Astrocyte (in vitro differentiated cells and primary cell): Measurements from ENCODE around the gene BMPR1A. TPM values are rescaled to one million over a fixed set of nuclear protein-coding genes. Genes with fewer than 3 reads are reported as not detected.

ENCODE experiments used
- DNase-seq: peaks from one replicate; pipeline ENCODE4 v3.0.0-alpha.2; 2010; ENCODE audit warnings: low read depth
- FAIRE-seq: peaks from 2 replicates; lab custom pipeline; 2011; peaks lifted over from hg19 to GRCh38; lab: Jason Lieb, UNC
- H2AFZ ChIP-seq: 2 replicates; pipeline ENCODE4 v1.6.0; 2012; ENCODE audit warnings: low read depth, low read length, inconsistent platforms
- H3K27ac ChIP-seq: 2 replicates; pipeline ENCODE4 v1.5.1; 2011; ENCODE audit warnings: low read depth, low read length, inconsistent platforms
- H3K27me3 ChIP-seq: 2 replicates; pipeline ENCODE4 v1.6.0; 2011; ENCODE audit warnings: low read length, inconsistent platforms; ENCODE audit not compliant: insufficient read depth
- H3K36me3 ChIP-seq: 2 replicates; pipeline ENCODE4 v1.5.1; 2011; ENCODE audit warnings: low read length, inconsistent platforms; ENCODE audit not compliant: insufficient read depth
- H3K4me1 ChIP-seq: 2 replicates; pipeline ENCODE4 v1.5.1; 2011; ENCODE audit warnings: low read length, inconsistent platforms; ENCODE audit not compliant: insufficient read depth
- H3K4me2 ChIP-seq: 2 replicates; pipeline ENCODE4 v1.6.0; 2012; ENCODE audit warnings: low read length, inconsistent platforms
- H3K4me3 ChIP-seq: 2 replicates; pipeline ENCODE4 v1.5.1; 2011; ENCODE audit warnings: low read depth, mild to moderate bottlenecking, low read length, inconsistent platforms; ENCODE audit not compliant: insufficient read depth
- H3K79me2 ChIP-seq: 2 replicates; pipeline ENCODE4 v1.6.0; 2012; ENCODE audit warnings: mild to moderate bottlenecking, low read length, inconsistent platforms; ENCODE audit not compliant: insufficient read depth
- H3K9ac ChIP-seq: 2 replicates; pipeline ENCODE4 v1.6.0; 2012; ENCODE audit warnings: mild to moderate bottlenecking, low read length, inconsistent platforms
- H3K9me3 ChIP-seq: 2 replicates; pipeline ENCODE4 v1.5.1; 2012; ENCODE audit warnings: low read depth, mild to moderate bottlenecking, low read length, inconsistent platforms; ENCODE audit not compliant: insufficient read depth
- H4K20me1 ChIP-seq: 2 replicates; pipeline ENCODE4 v1.6.0; 2012; ENCODE audit warnings: low read length, inconsistent platforms; ENCODE audit not compliant: insufficient read depth
- H3K27ac Mint-ChIP-seq: one replicate; pipeline ENCODE4 v1.8.0; 2021; ENCODE audit warnings: mild to moderate bottlenecking, mixed read lengths; ENCODE audit not compliant: unreplicated experiment
- H3K27me3 Mint-ChIP-seq: one replicate; pipeline ENCODE4 v1.8.0; 2021; ENCODE audit warnings: low read depth, mixed read lengths; ENCODE audit not compliant: unreplicated experiment
- H3K36me3 Mint-ChIP-seq: one replicate; pipeline ENCODE4 v1.8.0; 2021; ENCODE audit warnings: low read depth, mixed read lengths; ENCODE audit not compliant: unreplicated experiment
- H3K4me1 Mint-ChIP-seq: one replicate; pipeline ENCODE4 v1.8.0; 2021; ENCODE audit warnings: low read depth, mixed read lengths; ENCODE audit not compliant: unreplicated experiment
- H3K4me3 Mint-ChIP-seq: one replicate; pipeline ENCODE4 v1.8.0; 2021; ENCODE audit warnings: mild to moderate bottlenecking, moderate library complexity, mixed read lengths; ENCODE audit not compliant: unreplicated experiment
- H3K9me3 Mint-ChIP-seq: one replicate; pipeline ENCODE4 v1.8.0; 2021; ENCODE audit warnings: mild to moderate bottlenecking, mixed read lengths; ENCODE audit not compliant: unreplicated experiment
- CTCF ChIP-seq: IDR thresholded peaks from 2 replicates; pipeline ENCODE4 v1.5.1; 2011; ENCODE audit warnings: low read depth, mild to moderate bottlenecking, inconsistent platforms, low read length, moderate library complexity; ENCODE audit not compliant: insufficient read depth
- EZH2 ChIP-seq: IDR thresholded peaks from 2 replicates; pipeline ENCODE4 v1.6.1; 2012; ENCODE audit warnings: mild to moderate bottlenecking, low read length, inconsistent platforms; ENCODE audit not compliant: insufficient read depth
- total RNA-seq: library from RNA; stranded (reverse); gene quantifications from 2 replicates; pipeline ENCODE4 v1.2.1, GENCODE V29; 2021

BMPR1A gene
- total RNA-seq, 1 donor from 2014 or later = 52.2 TPM

- H3K9ac ChIP-seq = no peak within 1 kb of the TSS
- H3K4me1 ChIP-seq = peaks cover 20% of the 10 kb centered on the region
- no peak within 1 kb of the TSS for H3K27ac ChIP-seq
- peaks cover 11% of the 10 kb centered on the region for H3K4me1 Mint-ChIP-seq
- H3K4me3 Mint-ChIP-seq = no peak within 1 kb of the TSS
- FAIRE-seq = no peak
- H2AFZ ChIP-seq = peak within 1 kb of the TSS; percentile 41
- no peak within 1 kb of the TSS for H3K4me3 ChIP-seq
- no peaks in the 10 kb centered on the region for H3K9me3 Mint-ChIP-seq
- no peaks in the 10 kb centered on the region for H3K36me3 ChIP-seq
- no peaks in the 10 kb centered on the region for H3K79me2 ChIP-seq
- H3K27me3 ChIP-seq = no peaks in the 10 kb centered on the region
- H3K36me3 Mint-ChIP-seq = no peaks in the 10 kb centered on the region
- no peak for DNase-seq
- no peaks in the 10 kb centered on the region for H3K27me3 Mint-ChIP-seq
- H3K27ac Mint-ChIP-seq = peak within 1 kb of the TSS; percentile 93
- TF ChIP-seq EZH2 = no peak
- no peak for TF ChIP-seq CTCF
- H3K4me2 ChIP-seq = peak within 1 kb of the TSS; percentile 34
- H4K20me1 ChIP-seq = no peaks in the 10 kb centered on the region
- H3K9me3 ChIP-seq = no peaks in the 10 kb centered on the region
Measured at GRCh38 chr10:86958116-86958900, 201.9 kb downstream of the BMPR1A start, which contains the start of gene SNCG. TSS of gene SNCG (plus strand) at chr10:86958599. CDS start at chr10:86958698, 99 bp downstream.

GRCh38 chr10:86958901-86959736 is 202.7 kb downstream of the BMPR1A start:
- H3K36me3 Mint-ChIP-seq = no peaks in the 10 kb centered on the region
- Histone ChIP-seq H3K9me3 (no peaks in the 10 kb centered on the region), H3K9ac (no peak overlapping the region), H4K20me1 (no peaks in the 10 kb centered on the region), H3K4me1 (peaks cover 20% of the 10 kb centered on the region), H3K36me3 (no peaks in the 10 kb centered on the region), H3K4me2 (peak overlapping the region; percentile 34), H3K27ac (no peak overlapping the region), H3K4me3 (no peak overlapping the region), H2AFZ (peak overlapping the region; percentile 41), H3K79me2 (no peaks in the 10 kb centered on the region), H3K27me3 (no peaks in the 10 kb centered on the region)
- DNase-seq (peak; percentile 61), FAIRE-seq (no peak)
- H3K4me1 Mint-ChIP-seq = peaks cover 9% of the 10 kb centered on the region
- peak overlapping the region; percentile 93 for H3K27ac Mint-ChIP-seq
- no peak overlapping the region for H3K4me3 Mint-ChIP-seq
- no peaks in the 10 kb centered on the region for H3K27me3 Mint-ChIP-seq
- H3K9me3 Mint-ChIP-seq = no peaks in the 10 kb centered on the region
- TF ChIP-seq CTCF (no peak), EZH2 (no peak)
